NCI-H1092 treated with DMSO at 0.1 percent for 48 hours (cell line): ENCODE measurements around the gene CSF2RB.

Experiments used
- DNase-seq: peaks from one replicate; lab custom pipeline; 2025; lab: John Stamatoyannopoulos, UW

The CSF2RB gene

DNA sequence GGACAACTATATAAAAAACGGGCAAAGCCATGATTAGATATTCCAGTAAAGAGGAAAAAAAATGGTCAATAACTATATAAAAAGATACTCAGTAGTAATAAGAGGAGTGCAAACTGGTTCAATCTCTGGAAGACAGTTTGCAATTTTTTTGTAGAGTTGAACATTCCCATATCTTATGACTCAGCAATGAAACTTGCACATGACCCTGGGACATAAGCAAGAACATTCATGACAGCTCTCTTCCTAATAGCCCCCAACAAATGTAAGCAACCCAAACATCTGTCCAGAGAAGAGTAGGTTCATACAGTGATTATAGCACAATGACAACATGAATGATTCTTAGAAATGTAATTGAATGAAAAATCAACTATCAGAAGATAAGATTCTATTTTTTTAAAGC, 21.8 kb upstream of the CSF2RB start:
- no peak for DNase-seq

DNA sequence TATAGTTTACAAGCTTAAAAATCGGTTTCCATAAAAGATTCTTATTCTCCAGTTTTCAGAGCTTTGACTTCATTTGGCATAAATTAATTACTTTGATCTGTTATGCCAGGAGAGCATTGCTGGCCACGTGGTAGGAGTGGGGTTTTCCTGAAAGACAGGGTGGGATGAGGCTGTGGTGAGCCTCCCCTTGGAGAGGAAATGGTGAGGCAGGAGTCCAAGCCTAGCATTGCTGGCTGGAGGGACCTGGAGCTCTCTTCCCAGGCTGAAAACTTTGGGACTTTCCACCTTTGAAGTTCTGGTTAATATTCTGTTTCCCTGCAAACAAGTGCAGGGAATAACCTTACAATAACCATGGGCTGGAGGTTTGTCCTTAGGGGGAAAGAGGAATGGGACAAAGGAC, 21.1 kb upstream of the CSF2RB start:
- no peak for DNase-seq

DNA sequence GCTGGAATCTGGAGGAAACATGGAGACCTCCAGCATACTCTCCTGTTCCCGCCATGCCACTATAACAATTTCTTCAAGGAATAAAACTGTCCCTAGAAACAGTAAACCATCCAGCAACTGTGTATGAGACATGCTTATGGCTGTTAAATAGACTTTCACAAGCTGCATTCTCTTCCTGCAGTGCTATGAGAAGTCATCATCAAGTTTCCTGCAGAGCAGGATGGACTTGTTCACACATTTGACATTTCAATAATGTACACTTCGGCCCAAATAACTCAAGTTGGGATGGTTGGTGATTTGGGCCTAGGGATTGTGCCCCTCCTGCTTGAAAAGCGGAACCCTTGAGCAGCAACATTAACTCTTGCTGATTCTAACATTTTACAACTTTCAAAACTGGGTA, 20.2 kb upstream of the CSF2RB start:
- no peak for DNase-seq

DNA sequence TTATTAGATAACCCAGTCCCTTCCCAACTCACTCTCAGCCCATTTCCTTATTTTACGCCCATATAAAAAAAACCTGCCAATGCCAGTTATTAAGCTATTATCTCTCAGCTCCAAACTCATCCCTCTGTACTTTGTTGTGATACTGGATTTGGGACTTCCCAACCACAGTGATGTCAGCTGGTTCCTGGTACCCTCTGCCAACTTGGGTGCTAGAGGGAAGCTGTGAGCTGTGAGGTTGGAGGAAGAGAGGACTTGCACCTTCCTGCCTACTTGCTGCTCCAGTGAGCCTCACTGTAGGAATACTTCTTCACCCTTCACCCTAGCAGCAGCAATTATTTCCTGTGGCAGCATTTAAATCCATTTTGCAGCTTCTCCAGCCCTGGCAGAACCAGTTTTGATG, 19.2 kb upstream of the CSF2RB start:
- no peak for DNase-seq

DNA sequence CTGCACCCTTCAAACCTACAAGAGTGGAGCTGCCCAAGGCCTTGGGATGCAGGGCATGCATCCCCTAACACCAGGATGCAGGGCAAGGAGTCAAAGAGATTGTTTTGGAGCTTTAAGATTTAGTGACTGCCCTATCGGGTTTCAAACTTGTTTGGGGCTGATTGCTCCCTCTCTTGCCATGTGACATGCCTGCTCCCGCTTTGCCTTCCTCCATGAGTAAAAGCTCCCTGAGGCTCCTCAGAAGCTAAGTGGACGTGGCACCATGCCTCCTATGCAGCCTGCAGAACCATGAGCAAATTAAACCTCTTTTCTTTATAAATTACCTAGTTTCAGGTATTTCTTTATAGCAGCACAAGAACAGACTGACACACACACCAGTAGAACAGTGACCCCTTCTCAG, 15.8 kb upstream of the CSF2RB start:
- DNase-seq, result no peak

DNA sequence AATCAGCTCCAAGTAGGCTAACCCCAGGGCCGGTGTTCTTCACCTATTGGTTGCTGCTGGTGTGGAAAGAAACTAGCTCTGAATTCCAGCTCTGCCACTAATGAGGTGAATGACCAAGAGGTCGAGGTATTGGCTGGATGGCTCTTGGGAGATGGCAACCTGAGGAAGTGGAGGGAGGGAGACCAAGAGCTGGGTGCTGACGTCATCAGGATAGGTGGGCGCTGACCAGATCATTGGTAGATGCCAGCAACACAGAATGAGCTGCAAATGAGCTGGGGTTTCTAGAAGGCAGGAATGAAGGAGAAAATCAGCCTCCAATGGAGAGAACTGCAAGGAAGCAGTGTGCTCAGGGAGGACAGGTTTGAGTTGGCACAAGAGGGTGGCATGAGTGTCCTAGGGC, 14.7 kb upstream of the CSF2RB start:
- DNase-seq, result no peak

DNA sequence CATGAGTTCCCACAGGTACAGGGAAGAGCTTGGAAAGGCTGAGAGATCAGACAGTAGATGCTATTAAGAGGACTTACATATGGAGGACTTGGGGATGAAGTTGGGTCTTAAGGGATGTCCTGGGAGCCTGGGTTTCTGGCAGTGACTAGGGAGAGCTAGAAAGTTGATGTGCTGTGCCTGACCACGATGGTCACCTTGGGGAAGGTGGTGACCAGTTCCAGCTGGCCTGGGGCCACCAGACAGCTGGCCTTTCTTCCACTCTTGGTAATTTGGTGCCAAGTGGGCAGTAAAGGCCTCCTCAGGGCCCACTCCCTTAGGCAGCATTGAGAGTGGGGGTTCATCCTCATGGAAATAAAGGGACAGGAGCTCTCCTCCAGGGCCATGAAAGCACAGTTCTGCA, 13.9 kb upstream of the CSF2RB start:
- no peak for DNase-seq

DNA sequence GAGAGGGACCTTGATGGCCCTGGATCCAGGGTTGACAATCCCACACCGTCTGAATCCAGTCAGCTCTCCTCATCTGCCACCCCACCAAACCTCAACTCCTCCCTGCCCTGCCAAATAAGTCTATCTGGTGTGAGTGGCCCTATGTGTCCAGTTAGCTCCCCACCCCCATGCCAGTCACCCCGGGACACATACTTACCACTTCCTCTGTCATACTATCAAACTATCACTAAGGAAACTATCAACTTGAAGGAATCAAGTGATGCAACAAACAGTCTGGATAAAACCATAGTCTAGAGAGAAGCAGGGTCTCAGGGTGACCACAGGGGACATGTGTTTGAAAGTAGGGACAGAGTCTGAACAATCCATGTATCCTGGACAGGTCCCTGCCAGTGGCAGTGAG, 13.2 kb upstream of the CSF2RB start:
- DNase-seq, result no peak

DNA sequence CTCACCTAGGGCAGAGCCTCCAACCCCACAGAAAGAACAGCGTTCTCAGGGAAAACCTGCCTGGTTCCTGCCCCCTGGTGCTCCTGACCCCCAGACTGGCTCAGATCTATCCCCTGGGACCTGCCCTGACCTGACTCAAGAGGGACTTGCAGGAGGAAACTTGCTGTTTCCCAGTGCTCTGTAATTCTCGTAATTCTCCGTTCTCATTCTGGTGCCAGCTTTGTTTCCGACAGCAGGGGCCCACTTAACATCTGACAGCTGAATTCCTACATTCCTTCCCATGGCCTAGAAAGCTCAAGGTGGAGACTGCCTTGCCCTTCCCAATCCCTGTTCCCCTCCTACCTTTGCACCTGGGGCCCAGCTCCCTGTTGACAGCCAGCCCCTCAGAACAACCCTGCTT, 12.5 kb upstream of the CSF2RB start:
- DNase-seq, result no peak

DNA sequence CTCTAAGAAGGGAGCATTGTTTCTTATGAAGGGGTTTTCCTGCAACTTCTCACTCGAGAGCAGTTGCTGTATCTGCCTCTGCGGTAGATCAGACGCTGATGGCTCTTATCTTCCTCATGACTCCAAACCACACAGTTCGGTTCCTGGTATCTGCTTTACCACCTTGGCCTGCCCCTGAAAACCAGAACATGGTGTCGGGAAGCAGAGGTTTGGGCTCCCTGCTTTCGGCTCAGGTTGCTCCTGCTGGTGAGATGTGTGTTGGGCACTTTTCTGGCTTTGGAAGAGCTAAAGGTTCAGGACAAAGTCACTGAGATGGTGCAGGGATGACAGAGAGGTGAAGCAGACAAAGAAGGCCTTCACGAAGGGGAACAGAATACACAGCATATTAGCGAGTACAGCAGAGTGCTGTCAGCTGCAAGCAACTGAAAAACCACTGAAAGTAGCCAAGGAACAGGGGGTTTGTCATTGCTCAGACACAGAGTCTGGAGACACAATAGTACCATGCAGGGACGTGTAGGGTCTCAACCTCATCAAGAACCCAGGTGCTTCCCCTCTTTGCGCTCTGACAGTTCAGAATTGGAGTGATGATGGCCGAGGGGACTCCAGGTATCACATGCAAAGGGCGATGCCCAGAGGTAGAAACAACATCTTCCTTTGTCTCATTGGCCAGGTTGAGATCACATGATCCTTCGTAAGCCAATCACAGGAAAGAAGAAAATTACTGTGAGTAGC, 11.9 kb upstream of the CSF2RB start:
- DNase-seq, result no peak

DNA sequence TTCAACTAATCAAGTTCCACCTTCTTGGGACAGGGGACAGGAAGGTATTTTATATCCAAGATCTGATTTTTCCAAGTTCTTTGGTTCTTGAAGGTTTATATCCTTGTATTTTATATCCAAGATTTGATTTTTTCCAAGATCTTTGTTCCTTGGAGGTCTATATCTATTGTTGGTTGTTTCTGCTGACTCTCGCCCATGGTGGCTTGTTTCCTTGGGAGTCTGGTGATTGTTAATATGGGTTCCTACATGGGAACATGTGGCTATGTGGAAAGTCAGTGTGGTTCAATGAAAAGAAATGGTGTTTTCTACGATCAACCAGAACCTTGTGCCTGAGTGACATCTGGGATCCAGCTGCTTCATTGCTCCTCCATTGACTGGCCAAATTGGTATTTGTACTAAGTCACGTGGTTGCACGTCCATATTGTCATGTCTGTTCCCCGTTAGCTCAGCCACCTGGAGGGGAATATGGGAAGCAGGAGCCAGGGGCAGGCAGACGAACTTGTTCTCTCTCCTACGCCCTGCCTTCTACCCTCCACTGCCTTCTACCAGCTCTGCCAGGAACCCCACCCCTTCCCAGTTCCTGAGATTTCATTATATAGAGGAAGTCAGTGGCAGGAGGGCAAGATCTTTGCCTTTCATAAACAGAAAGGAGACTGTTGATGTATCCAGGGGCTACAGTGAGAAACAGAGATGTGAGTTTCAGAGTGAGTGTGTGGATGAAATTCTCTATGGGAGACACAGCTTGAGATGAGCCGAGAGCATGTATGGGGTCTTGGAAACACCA, 11.1 kb upstream of the CSF2RB start:
- DNase-seq, result no peak

DNA sequence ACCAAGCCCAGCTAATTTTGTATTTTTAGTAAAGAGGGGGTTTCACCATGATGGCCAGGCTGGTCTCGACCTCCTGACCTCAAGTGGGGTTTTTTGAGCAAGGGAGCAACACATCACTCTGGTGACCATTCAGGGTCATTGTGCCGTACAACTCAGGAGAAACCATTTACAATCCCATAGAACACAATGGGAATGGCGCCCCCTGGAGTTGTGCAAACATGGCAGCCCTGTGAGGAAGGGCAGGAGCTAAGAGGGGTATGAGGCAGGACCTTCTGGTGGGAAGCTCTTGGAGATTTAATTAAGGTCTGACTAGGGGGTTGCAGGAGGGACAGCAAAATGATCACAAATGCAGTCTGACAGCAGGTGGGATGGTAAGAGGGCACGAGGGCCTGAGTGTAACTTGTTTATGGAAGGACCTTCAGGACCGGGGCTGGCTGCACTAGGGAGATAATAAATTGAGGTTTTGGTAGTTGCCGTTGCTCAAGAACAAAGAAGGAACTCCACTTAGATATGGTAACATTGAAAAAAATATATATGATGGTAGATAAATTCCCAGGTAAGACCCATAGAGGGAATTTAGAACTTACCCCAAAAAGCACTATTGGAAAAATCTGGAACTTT, 9.1 kb upstream of the CSF2RB start:
- DNase-seq, result no peak

DNA sequence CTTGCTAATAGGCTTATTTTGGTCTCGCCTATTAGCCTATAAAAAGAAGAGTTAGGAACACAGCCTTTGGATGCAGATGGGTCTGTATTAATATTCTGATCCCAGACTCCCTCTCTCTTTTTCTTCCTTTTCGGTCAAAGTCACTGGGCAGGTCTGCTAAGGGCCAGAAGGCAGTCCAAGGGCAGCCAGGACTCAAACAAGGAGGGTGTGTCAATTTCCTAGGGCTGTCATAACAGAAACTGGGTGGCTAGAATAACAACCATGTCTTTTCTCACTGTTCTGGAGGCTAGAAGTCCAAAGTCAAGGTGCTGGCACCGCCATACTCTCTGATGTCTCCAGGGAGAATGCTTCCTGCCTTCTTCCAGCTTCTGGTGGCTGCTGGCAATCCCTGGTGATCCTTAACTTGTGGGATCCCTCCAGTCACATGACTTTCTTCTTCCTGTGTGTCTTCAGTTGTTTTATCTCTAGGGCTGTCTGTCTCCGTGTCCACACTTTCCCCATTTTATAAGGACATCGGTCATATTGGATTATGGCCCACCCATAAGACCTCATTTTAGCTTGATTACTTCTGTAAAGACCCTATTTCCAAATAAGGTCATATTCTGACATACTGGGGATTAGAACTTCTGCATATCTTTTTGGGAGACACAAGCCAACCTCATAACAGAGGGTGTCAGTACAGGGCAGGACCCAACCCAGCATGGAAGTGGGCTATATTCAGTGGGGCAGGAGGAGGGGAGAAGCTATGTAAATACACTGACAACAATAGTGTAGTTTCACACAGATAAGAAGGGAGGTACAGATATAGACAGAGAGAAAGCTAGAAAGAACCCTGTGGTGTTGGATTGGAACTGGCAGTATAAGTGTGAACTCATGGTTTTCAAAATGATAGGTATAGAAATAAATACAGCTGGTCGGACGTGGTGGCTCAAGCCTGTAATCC, 5.9 kb upstream of the CSF2RB start:
- no peak for DNase-seq

DNA sequence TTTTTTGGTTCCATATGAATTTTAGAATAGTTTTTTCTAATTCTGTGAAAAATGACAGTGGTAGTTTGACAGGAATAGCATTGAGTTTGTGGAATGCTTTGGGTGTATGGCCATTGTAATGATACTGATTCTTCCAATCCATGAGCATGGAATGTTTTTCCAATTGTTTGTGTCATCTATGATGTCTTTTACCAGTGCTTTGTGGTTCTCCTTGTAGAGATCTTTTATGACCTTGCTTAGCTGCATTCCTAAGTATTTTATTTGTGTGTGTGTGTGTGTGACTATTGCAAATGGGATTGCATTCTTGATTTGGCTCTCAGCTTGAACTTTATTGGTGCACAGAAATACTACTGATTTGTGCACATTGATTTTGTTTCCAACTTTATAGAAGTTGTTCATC, 3.0 kb upstream of the CSF2RB start:
- DNase-seq, result no peak

DNA sequence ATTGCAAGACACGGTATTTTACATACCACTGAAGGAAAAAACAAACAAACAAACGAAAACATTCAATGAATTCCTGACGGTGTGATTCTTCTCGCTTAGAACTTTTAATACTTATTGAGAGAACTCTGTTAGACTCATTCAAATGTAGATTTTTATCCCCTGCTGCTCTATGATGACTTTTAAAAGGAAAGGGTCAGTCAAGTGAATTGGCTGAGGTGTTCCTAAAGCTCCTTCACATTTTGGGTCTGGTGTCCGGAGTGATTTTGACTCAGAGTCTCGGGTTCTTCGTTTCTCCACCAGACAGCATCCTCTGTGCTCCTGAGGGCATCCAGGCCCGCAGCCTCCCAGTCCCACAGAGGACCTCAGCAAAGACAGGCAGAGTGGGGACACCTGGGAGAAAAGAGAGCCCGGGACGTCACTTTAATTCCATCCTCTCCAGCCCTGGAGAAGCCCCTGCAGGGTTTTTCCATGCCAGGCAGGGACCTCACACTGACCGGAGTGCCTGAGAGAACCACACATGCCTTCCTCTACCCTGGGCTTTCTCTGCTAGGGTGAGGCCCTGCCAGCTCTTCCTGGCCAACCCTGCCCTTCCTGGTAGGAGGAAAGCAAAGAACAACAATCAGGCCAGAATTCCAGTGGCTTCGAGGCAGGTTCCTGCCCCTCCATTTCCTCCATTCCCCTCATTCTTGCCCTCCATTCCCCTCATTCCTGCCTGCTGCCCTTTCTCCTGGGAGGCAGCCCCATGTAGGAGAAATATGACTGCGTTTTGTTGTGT, 1.4 kb upstream of the CSF2RB start:
- no peak for DNase-seq

DNA sequence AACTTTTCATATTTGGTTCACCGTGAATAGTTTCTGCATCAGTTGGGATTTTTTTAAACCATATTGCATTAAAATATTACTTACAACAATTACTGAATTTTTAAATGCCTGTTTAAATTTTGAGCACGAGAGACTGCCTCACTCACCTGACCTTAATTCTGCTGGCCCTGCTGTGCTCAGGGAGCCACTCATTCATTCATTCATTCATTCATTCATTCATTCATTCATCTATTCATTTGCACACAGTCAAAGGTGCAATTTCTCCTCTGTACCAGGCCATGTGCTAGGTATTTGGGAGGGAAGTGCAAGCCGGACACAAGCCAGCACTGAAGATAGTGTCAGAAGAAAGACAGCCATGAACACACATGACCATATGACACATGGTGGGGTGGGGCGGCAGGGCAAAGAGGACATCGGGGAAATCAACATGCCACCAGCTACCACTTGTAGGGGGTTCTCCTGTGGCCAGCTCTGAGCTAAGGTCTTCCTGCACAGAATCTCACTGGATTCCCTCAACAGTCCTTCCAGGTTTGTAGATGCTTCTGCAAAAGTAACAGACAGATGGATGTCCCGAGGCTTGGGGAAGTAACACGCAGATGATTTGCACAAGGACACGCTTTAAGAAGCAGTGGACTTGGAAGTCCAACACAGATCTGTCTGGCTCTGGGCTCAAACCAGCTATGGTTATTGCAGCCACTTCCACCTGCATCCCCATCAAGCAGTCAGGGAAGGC, 568 bp upstream of the CSF2RB start:
- DNase-seq, result no peak

DNA sequence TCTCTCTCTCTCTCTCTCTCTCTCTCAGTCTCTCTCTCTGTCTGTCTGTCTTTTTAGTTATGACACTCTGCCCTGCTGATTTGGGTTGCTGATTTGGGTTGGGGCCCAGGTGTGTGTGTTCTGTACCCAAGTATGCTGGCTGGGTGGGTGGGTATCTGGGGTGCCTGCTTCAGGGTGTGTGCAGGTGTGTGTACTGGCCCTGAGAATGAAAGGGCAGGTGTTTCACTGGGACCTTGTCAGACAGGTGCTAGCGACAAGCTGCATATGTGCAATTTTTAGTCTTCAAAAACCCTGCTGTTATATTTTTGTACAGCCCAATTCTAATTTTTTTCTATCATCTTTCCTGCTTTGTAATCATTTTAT, 943 bp downstream of the CSF2RB start:
- no peak for DNase-seq

DNA sequence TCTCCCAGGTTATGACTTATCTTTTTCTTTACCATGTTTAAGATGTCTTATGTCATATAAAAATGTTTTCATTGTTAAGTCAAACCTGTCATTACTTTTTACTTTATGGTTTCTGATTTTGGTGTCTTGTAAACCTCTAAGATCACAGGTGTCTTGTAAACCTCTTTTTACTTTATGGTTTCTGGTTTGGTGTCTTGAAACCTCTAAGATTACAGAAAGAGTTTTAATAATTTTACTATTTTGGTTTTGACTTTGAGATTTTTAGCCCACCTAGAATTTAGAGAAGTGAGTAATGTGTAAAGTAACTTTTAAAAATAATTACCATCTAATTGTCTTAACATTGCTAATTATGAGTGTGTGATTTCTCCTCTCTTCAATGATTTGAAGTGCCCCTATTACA, 2.6 kb downstream of the CSF2RB start:
- DNase-seq, result no peak

DNA sequence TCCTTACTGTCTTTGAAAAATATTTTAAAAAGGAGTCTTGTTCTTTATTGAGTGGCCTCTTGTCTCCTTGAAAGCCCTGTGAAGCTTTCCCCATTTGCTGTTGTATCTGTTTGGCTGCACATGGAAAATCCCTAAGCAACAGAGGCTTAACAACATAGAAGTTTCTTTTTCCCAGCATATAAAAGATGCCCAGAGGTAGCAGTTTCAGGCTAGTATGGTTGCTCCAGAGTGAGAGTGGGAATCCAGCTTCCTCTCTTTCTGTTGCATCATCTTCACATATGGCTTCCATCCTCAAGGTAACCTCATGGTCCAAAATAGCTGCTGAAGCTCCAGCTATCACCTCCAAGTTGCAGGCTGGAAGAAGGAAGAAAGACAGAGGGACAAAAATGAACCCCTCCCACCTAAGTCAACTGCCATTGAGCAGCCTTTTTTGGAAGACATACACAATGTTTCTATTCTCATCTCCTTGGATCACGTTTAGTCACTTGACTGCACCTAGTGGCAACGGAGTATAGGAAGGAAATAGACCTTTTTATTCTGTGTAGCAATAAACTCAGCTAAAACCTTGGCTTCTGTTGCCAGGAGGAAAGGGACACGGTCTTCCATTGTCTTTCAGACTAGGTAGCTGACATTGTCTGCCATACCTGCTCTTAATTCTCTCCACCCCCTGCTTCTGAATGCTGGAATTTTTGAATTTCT, 5.3 kb downstream of the CSF2RB start:
- DNase-seq, result no peak
